Coronary artery (tissue), 2 donors: ENCODE measurements around the gene ZNF483.

Experiments used
- DNase-seq: peaks from one replicate; pipeline ENCODE4 v3.0.0-alpha.2; 2017; ENCODE audit warnings: low spot score
- H3K27ac ChIP-seq, 2 donors: fragments of 200-600 bp; sonication (generic); one replicate each; pipeline ENCODE4 v1.5.1; 2016 to 2019
- H3K4me3 ChIP-seq: fragments of 200-600 bp; sonication (generic); 2 replicates; pipeline ENCODE4 v1.5.1; 2016; ENCODE audit warnings: mild to moderate bottlenecking, moderate library complexity
- TF ChIP-seq, protein P1 (sequence below): fragments of 200-600 bp; sonication (generic); IDR thresholded peaks from one replicate; pipeline ENCODE4 v1.5.1; 2019; ENCODE audit warnings: antibody characterized with exemption

The ZNF483 gene

DNA sequence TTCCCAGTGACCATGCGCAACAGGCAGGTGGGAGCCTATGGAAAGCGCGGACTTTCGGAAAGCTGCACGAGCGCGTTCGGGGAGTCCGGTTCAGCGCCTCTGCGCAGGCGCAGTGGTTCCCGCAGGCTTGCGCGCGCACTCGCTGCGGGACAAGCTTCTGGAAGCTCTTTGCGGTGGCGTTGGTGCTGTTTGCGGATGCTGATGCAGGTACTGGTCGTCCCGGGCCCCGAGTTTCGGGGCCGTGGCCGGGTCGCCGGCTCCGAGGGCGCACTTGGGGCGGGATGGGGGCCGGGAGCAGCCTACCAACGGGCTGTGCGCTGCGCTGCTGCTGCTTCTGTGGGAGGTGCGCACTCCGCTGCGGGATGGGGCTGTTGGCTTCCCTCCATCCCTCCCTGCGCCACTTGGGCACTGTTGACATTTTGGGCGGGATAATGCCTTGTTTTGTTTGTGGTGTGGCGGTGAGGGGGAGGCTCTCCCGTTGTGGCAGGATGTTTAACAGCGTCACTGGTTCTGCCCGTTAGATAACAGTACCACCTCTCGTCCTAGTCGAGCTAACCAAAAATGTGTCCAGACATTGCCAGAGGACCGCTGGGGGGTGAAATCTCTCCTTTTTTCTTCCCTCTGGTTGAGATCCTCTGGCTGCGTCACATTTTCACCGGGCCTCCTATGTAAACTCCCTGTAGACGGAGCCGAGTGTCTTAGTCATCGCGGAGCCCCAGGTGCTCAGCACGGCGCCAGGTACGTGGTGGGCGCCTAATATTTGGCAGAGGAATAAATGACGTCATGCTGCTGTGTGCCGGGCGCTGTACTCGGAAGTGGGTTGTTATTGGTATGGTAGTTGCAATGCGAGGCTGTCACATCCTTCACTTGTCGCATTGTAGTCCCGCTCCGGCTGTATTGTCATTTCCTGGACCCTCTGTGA, at the start of gene ZNF483:
ZNF483 (plus strand) TSS at position 124 of the 922 bp plus-strand sequence. CDS start 2,217 bp downstream, outside the sequence.
- DNase-seq = peak; percentile 78
- TF ChIP-seq, protein P1, sequence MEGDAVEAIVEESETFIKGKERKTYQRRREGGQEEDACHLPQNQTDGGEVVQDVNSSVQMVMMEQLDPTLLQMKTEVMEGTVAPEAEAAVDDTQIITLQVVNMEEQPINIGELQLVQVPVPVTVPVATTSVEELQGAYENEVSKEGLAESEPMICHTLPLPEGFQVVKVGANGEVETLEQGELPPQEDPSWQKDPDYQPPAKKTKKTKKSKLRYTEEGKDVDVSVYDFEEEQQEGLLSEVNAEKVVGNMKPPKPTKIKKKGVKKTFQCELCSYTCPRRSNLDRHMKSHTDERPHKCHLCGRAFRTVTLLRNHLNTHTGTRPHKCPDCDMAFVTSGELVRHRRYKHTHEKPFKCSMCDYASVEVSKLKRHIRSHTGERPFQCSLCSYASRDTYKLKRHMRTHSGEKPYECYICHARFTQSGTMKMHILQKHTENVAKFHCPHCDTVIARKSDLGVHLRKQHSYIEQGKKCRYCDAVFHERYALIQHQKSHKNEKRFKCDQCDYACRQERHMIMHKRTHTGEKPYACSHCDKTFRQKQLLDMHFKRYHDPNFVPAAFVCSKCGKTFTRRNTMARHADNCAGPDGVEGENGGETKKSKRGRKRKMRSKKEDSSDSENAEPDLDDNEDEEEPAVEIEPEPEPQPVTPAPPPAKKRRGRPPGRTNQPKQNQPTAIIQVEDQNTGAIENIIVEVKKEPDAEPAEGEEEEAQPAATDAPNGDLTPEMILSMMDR = no peak
- Histone ChIP-seq H3K27ac (peak within 1 kb of the TSS; percentile 53 to 65), H3K4me3 (peak within 1 kb of the TSS; percentile 88)

DNA sequence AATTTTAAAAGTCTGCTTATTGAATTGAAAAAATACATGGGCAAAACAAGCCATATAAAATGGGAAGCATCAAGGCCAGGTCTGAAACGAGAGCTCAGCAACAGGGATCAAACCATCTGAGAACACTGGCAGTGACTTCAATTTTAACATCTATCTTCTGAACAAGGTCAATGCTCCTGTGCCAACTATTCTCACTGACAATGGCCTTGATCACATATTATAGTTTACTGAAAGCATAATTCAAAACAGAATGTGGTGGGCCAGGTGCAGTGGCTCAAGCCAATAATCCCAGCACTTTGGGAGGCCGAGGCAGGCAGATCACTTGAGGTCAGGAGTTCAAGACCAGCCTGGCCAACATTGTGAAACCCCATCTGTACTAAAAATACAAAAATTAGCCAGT, 49.8 kb upstream of the ZNF483 start:
- no peak for DNase-seq
- Histone ChIP-seq H3K4me3 (no peak overlapping the region), H3K27ac (no peak overlapping the region)
- TF ChIP-seq, protein P1 = no peak

DNA sequence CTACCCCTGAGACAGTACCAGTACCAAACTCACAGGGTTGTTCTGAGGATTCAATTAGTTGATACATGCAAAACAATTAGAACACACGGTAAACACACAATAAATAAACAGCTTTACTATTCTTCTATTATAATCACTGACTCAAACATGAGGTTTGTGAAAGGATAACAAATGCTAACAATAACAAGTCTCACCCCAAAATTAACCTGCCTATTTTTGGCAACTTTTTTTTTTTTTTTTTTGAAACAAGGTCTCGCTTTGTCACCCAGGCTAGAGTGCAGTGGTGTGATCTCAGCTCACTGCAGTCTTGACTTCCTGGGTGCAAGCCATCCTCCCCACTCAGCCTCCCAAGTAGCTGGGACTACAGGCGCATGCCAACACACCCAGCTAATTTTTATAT, 47.3 kb upstream of the ZNF483 start:
- DNase-seq = no peak
- Histone ChIP-seq H3K27ac (no peak overlapping the region), H3K4me3 (no peak overlapping the region)
- TF ChIP-seq, protein P1 = no peak

DNA sequence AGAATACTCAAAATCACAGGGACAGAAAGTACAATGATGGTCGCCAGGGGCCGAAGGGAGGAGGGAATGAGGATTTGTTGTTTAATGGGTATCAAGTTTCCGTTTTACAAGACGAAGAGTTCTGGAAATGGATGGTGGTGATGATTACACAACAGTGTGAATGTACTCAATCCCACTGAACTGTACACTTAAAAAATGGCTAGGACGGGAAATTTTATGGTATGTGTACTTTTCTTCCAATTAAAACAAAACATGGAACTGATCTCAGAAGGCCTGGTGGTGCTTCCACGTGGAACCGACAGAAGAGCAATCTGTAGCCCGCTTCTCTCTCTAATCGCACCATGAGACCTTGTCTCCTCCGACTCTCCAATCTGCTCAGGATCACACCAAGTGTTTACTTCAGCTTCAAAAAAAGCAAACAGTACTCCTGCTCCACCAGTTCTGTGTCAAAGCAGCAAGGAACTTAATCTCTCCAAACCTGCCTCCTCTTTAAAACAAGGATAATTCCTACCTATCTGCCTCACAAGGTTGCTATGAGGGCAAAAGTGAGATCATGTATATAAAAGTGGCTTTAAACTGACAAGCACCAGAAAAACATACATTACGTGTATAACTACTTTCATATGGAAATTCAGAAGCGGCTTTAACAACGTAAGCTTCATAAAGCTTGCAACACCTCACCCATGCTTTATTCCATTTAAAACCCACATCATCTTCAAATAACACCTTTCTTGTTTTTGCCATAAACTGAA, 42.9 kb upstream of the ZNF483 start:
- peak overlapping the region; percentile 82 for H3K4me3 ChIP-seq
- DNase-seq = no peak

DNA sequence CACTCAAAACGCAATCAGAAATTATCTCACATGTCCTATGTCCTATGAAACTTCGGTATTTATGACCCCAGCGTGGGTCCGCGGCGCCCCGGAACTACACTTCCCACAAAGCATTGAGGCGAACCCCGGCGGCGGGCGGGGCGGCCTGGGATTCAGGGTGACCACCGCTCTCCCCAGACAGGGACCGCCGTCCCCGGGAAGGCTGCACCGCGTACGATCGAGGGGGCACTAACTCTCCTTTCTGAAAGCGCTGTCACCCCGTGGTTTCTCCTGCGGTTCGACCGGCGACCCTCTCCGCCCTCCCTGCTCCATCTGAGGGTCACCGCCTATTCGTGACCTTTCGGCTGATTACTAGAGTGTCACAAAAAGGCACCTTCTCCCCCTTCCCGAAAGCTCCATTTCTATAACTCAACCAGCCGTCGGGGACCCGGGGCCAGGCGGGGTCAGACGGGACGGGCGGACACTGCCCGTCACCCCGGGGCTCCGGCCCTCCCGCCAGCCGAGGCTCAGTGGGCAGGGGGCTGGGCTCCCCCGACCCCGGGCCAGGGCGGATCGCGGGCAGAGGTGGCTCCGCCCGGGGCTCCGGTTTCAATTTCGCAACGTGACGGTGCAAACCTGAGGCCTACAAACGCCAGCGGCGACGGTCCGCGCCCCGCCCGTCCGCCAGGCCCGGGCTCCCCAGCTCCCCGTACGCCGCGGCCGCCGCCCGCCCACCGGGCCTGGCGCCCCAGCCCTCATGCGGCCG, 42.1 kb upstream of the ZNF483 start:
- TF ChIP-seq, protein P1 = no peak
- Histone ChIP-seq H3K27ac (peak overlapping the region; percentile 95 to 98), H3K4me3 (peak overlapping the region; percentile 82)
- peak; percentile 81 for DNase-seq

More for the DNA sequence above, 42.9 kb upstream of the ZNF483 start:
- peak overlapping the region; percentile 12 to 98 for H3K27ac ChIP-seq
- TF ChIP-seq, protein P1 = no peak

DNA sequence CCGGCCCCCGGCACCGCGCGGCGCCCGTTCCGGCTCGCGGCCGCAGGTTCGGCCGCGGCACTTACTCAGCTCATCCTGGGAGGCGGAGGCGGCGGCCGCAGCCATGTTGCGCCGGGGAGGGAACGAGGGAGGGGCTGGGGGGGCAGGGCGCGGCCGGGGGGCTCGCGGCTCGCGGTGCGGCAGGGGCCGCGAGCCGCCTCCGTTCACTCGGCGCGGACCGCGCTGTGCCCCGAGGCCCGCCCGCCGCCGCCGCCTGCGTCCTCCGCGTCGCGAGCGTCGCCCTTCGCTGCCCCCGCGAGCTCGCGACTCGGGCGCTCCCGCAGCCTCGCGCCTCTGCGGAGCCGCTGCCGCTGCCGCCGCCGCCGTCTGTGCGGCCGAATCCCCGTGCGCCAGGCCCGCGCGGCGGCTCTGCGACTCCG, 41.5 kb upstream of the ZNF483 start:
- DNase-seq = no peak
- TF ChIP-seq, protein P1 = no peak

More for the DNA sequence above, 41.5 kb upstream of the ZNF483 start:
- peak overlapping the region; percentile 82 for H3K4me3 ChIP-seq
- peak overlapping the region; percentile 95 to 98 for H3K27ac ChIP-seq
